Measurements from ENCODE around the gene PUDP.
"Not testable (repeated sequence)": the region's sequence is repeated elsewhere in the genome, so short reads cannot be mapped to it uniquely, and the experiment has no call there.

PUDP gene

GRCh38 chrX:7025471-7025870 lies 122.5 kb downstream of the PUDP start:
- no peak for DNase-seq (ENCODE audit: low read depth)

GRCh38 chrX:7024850-7025249 lies 123.1 kb downstream of the PUDP start:
- DNase-seq (ENCODE audit: low read depth) = no peak

- not testable (repeated sequence) for DNase-seq (ENCODE audit: low read depth)
Observed at GRCh38 chrX:7022996-7023395, 125.0 kb downstream of the PUDP start.

DNA sequence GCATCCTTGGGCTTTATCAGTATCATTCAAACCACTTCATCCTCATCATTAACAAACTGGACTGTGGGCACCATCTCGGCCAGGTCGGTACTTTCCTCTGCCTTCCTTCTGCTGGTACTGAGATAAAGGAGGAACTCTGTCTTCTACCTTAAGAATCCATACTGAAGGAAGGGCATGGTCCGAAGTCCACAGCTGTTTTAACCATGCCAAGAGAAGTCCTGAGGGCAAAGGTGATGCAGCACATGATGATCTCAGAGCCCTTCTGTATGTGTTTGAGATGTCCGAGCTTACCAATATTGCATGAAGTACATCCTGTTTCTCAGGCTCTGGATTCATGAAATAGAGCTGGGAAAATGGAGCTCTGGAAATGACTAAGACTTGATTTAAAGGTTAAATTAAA lies 126.0 kb downstream of the PUDP start:
- no peak for DNase-seq (ENCODE audit: low read depth)

GRCh38 chrX:7019555-7019954 lies 128.4 kb downstream of the PUDP start:
- DNase-seq (ENCODE audit: low read depth) = no peak

DNA sequence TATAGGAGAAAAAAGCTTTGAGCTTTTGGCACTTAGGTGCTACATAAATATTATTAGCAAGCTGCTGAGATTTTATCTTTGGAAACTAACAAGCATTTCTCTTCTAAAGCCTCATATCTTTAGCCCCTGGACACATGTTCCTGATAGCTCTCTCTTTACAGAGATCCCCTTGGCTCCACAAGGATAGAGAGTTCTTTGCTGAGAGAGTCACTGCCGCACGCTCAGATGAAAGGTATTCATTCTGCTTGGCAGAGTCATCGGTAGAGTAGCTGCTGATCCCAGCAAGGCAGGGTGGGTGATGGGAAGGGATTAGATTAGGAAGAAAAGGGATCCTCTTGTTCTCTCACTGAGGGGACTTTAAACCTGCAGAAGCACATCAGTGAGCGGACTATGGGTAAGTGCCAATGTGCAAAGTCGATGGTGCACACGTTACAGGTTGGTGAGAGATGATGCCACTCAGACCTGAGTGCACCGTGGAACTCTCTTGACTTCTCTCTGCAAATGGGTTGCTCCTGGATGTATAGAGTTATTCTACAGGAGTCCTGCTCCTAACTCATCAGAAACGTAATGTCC lies 135.6 kb downstream of the PUDP start:
- DNase-seq (ENCODE audit: low read depth) = not testable (repeated sequence)

DNA sequence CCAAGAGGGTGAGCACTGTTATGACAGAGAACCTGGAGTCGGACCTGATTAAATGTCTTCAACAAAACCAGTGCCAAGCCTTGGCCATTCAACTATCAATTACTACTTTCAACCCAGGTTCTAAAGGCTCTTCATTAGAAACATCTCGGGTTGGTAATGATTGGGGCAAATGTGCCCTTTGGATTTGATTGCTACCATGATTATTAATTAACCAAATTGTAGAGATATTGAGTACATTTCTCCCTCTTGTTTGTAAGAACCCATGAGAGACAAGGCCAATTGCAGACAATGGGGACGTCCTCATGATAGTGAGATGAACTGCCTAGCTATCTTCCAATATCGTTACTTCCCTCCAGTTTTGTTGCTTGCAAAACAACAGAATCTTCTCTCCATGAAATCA lies 137.1 kb downstream of the PUDP start:
- not testable (repeated sequence) for DNase-seq (ENCODE audit: low read depth)

- DNase-seq (ENCODE audit: low read depth) = not testable (repeated sequence)
Observed at GRCh38 chrX:7007328-7007727, 140.6 kb downstream of the PUDP start.
